MM.1S (cell line): ENCODE measurements around the gene GALM.

Source experiments
- DNase-seq: peaks from one replicate; pipeline ENCODE4 v3.0.0-alpha.2; 2015
- H2AFZ ChIP-seq: fragments of 300-600 bp; sonication (generic); 2 replicates; pipeline ENCODE4 v1.6.0; 2016; ENCODE audit warnings: antibody characterized with exemption, low read length
- H3F3A ChIP-seq: fragments of 300-600 bp; sonication (generic); 2 replicates; pipeline ENCODE4 v1.6.1; 2016; ENCODE audit warnings: mild to moderate bottlenecking, antibody characterized with exemption, low read length, moderate library complexity, mixed read lengths; ENCODE audit not compliant: insufficient read depth
- H3K27ac ChIP-seq: fragments of 300-600 bp; sonication (generic); 2 replicates; pipeline ENCODE4 v1.5.1; 2016; ENCODE audit warnings: mild to moderate bottlenecking, low read length
- H3K27me3 ChIP-seq: fragments of 300-600 bp; sonication (generic); replicated peaks from 2 replicates; pipeline ENCODE4 v1.6.0; 2016; ENCODE audit warnings: low read length; ENCODE audit not compliant: insufficient read depth
- H3K36me3 ChIP-seq: fragments of 300-600 bp; sonication (generic); replicated peaks from 2 replicates; pipeline ENCODE4 v1.6.1; 2016; ENCODE audit warnings: mild to moderate bottlenecking, low read length, mixed read lengths; ENCODE audit not compliant: insufficient read depth
- H3K4me1 ChIP-seq: fragments of 300-600 bp; sonication (generic); 2 replicates; pipeline ENCODE4 v1.6.1; 2016; ENCODE audit warnings: low read length, mixed read lengths
- H3K4me2 ChIP-seq: fragments of 300-600 bp; sonication (generic); 2 replicates; pipeline ENCODE4 v1.6.0; 2016; ENCODE audit warnings: low read depth, low read length
- H3K4me3 ChIP-seq: fragments of 300-600 bp; sonication (generic); 2 replicates; pipeline ENCODE4 v1.5.1; 2016; ENCODE audit warnings: low read length, mixed read lengths
- H3K79me2 ChIP-seq: fragments of 300-600 bp; sonication (generic); 2 replicates; pipeline ENCODE4 v1.6.1; 2016; ENCODE audit warnings: mixed run types, low read length, mixed read lengths
- H3K9ac ChIP-seq: fragments of 300-600 bp; sonication (generic); 2 replicates; pipeline ENCODE4 v1.6.1; 2016; ENCODE audit warnings: low read length, mixed read lengths
- H3K9me2 ChIP-seq: fragments of 300-600 bp; sonication (generic); replicated peaks from 2 replicates; pipeline ENCODE4 v1.6.1; 2016; ENCODE audit warnings: mild to moderate bottlenecking, low read length, mixed read lengths; ENCODE audit not compliant: insufficient read depth
- H3K9me3 ChIP-seq: fragments of 300-600 bp; sonication (generic); replicated peaks from 2 replicates; pipeline ENCODE4 v1.6.1; 2016; ENCODE audit warnings: mild to moderate bottlenecking, low read length, mixed read lengths; ENCODE audit not compliant: insufficient read depth
- H4K20me1 ChIP-seq: fragments of 300-600 bp; sonication (generic); 2 replicates; pipeline ENCODE4 v1.6.1; 2016; ENCODE audit warnings: mild to moderate bottlenecking, low read length, moderate library complexity, mixed read lengths; ENCODE audit not compliant: insufficient read depth
- EZH2 ChIP-seq: fragments of 300-600 bp; sonication (generic); optimal IDR thresholded peaks from 2 replicates; pipeline ENCODE3; 2017; ENCODE audit warnings: low read depth, mild to moderate bottlenecking, antibody characterized with exemption, low read length, mixed read lengths
- EZH2phosphoT487 ChIP-seq: fragments of 300-600 bp; sonication (generic); IDR thresholded peaks from 2 replicates; pipeline ENCODE4 v1.6.1; 2018; ENCODE audit warnings: antibody characterized with exemption, low read length
- TF ChIP-seq, protein P1 (sequence below): fragments of 300-600 bp; sonication (generic); IDR thresholded peaks from 2 replicates; pipeline ENCODE4 v1.5.1; 2016; ENCODE audit warnings: antibody characterized with exemption, low read length, mixed read lengths

The GALM gene

DNA sequence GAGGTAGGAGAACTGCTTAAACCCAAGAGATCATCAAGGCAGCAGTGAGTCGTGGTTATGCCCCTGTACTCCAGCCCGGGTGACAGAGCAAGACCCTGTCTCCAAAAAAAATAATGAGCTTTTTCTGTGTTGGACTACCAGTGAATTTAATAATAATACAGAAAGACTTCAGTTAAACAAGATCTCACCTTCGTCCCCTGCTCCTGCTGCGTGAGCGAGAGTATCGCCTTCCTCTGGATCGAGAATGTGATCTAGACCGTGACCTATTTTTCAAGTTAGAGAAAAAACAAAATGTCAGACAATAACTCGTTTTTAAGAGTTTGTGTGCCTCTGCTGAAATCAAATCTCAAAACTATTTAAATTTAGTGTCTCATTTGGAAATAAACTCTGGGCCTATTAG lies 82.5 kb downstream of the GALM start:
- H3K4me1 ChIP-seq: peaks cover 37% of the 10 kb centered on the region
- H3K9me3 ChIP-seq: no peaks in the 10 kb centered on the region
- DNase-seq: no peak
- H3K27ac ChIP-seq: no peak overlapping the region
- TF ChIP-seq, protein P1, sequence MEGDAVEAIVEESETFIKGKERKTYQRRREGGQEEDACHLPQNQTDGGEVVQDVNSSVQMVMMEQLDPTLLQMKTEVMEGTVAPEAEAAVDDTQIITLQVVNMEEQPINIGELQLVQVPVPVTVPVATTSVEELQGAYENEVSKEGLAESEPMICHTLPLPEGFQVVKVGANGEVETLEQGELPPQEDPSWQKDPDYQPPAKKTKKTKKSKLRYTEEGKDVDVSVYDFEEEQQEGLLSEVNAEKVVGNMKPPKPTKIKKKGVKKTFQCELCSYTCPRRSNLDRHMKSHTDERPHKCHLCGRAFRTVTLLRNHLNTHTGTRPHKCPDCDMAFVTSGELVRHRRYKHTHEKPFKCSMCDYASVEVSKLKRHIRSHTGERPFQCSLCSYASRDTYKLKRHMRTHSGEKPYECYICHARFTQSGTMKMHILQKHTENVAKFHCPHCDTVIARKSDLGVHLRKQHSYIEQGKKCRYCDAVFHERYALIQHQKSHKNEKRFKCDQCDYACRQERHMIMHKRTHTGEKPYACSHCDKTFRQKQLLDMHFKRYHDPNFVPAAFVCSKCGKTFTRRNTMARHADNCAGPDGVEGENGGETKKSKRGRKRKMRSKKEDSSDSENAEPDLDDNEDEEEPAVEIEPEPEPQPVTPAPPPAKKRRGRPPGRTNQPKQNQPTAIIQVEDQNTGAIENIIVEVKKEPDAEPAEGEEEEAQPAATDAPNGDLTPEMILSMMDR: no peak
- TF ChIP-seq EZH2phosphoT487 (no peak), EZH2 (no peak)
- no peak overlapping the region for H3K9ac ChIP-seq
- H3K4me3 ChIP-seq: no peak overlapping the region
- H3K27me3 ChIP-seq: no peaks in the 10 kb centered on the region
- peaks cover 58% of the 10 kb centered on the region for H4K20me1 ChIP-seq
- H3K9me2 ChIP-seq: no peaks in the 10 kb centered on the region
- H2AFZ ChIP-seq: no peak overlapping the region
- peaks cover 77% of the 10 kb centered on the region for H3K79me2 ChIP-seq
- peaks cover 49% of the 10 kb centered on the region for H3K36me3 ChIP-seq
- H3F3A ChIP-seq: peaks cover 55% of the 10 kb centered on the region
- H3K4me2 ChIP-seq: peak overlapping the region; percentile 8; the same call in 1 of the 2 replicates

DNA sequence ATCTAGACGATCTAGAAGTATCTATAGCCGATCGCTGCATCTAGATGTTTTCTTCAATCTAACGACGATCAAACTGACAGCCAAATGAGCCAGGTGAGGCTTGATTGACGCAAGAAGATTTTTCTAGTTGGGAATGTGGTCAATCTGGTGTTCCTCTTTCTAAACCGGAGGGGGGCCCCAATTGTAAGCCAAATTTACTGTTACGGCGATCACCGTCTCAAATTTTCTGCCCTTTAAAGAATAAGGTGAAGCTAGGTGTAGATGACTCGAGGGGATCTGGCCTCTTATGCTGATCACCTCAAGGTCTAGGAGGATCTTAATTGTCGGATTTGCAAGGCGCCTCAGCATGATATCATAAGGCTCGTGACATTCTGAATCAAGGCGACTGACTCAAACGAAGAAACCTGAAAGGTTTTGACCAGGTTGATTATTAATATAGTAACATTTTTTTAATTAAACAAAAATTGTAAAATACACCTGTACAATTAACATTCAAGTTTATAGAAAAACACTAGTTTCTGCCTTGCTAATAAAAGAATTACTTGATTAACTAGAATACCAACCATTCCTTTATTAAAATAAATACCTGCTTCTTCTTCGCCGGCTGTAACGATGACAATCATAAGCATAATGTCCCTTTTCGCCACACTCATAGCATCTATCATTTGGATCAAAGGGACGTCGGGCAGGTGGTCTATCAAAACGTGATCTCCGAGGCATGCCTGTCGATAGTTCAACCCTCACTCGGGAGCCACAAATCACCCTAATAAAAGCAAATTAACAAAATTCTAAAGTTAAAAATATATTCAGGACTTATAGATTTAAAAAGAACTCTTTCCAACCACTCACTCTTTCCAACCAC lies 83.3 kb downstream of the GALM start:
- no peaks in the 10 kb centered on the region for H3K9me2 ChIP-seq
- H3F3A ChIP-seq: peaks cover 51% of the 10 kb centered on the region

DNA sequence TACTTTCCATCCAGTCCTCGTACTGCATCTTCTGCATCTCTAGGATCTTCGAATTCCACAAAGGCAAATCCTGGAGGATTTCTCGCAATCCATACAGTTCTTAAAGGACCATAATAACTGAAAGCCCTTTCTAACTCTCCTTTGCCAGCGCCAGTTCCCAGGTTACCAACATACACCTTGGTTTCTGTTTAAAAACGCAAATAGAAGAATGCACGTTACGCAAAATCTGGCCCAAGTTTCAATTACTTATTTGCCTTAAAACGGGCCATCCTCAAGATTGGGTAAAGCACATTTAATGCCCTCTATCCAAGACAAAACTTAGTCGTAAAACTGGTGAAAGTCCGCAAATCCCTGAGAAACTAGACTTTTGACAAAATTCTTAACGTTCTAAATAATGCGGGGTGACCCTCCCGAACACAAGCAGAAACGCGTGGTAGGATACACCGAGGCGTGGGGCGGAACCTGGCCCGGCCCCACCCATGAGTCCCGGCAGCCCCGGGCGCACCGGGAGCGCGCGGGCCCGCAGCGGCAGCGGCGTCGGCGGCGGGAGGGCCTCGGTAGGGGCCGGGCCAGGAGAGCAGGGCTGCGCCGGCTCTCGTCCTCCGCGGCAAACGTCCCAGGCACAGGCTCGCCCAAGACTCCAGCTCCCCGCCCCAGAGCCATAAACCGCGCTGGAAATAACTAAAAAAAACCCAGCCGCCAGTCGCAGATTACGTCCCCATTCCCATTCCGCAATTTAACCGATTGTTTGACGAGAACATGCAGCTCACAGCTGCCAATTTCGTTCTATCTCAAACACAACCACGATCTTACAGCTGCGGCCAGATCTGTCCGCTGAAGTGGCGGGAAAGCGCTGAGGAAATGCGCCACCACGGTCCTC lies 84.3 kb downstream of the GALM start:
- no peaks in the 10 kb centered on the region for H3K27me3 ChIP-seq
- H3F3A ChIP-seq: peaks cover 42% of the 10 kb centered on the region
- H3K9ac ChIP-seq: peak overlapping the region; percentile 99
- DNase-seq: peak; percentile 57
- H3K9me3 ChIP-seq: no peaks in the 10 kb centered on the region
- H3K27ac ChIP-seq: peak overlapping the region; percentile 88
- H3K79me2 ChIP-seq: peaks cover 59% of the 10 kb centered on the region
- peak overlapping the region; percentile 90 for H3K4me2 ChIP-seq
- H4K20me1 ChIP-seq: peaks cover 44% of the 10 kb centered on the region
- TF ChIP-seq, protein P1: no peak
- TF ChIP-seq EZH2phosphoT487 (no peak), EZH2 (no peak)
- peaks cover 37% of the 10 kb centered on the region for H3K36me3 ChIP-seq
- peak overlapping the region; percentile 97 for H3K4me3 ChIP-seq
- H2AFZ ChIP-seq: no peak overlapping the region
- peaks cover 41% of the 10 kb centered on the region for H3K4me1 ChIP-seq
- H3K9me2 ChIP-seq: no peaks in the 10 kb centered on the region

More for the DNA sequence above, 83.3 kb downstream of the GALM start:
- Histone ChIP-seq H3K9me3 (no peaks in the 10 kb centered on the region), H3K4me2 (peak overlapping the region; percentile 90), H3K36me3 (peaks cover 47% of the 10 kb centered on the region), H2AFZ (no peak overlapping the region), H3K4me1 (peaks cover 40% of the 10 kb centered on the region), H3K79me2 (peaks cover 70% of the 10 kb centered on the region), H3K4me3 (peak overlapping the region; percentile 97), H3K9ac (peak overlapping the region; percentile 99; the same call in 1 of the 2 replicates), H3K27ac (peak overlapping the region; percentile 8; the same call in 1 of the 2 replicates), H4K20me1 (peaks cover 55% of the 10 kb centered on the region), H3K27me3 (no peaks in the 10 kb centered on the region)
- TF ChIP-seq, protein P1: no peak
- TF ChIP-seq EZH2 (no peak), EZH2phosphoT487 (no peak)
- DNase-seq: no peak
